ENCODE measurements around the gene ROBO1.

DNA sequence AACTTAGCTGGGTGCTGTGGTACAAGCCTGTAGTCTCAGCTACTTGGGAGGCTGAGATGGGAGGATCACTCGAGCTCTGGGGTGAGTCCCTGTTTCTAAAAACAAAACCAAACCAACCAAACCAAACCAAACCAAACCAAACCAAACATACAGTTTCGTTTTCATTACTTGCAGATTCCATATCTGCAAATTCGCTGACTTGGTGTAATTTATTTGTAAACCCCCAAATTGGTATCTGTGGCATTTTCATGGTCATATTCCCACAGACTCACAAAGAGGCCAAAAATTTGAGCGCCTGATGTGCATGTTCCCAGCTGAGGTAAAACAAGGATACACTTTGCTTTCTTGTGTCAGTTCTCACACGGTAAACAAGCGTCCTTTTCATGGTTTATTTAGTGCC lies 1138.3 kb downstream of the ROBO1 start:
- TF ChIP-seq, protein P1, sequence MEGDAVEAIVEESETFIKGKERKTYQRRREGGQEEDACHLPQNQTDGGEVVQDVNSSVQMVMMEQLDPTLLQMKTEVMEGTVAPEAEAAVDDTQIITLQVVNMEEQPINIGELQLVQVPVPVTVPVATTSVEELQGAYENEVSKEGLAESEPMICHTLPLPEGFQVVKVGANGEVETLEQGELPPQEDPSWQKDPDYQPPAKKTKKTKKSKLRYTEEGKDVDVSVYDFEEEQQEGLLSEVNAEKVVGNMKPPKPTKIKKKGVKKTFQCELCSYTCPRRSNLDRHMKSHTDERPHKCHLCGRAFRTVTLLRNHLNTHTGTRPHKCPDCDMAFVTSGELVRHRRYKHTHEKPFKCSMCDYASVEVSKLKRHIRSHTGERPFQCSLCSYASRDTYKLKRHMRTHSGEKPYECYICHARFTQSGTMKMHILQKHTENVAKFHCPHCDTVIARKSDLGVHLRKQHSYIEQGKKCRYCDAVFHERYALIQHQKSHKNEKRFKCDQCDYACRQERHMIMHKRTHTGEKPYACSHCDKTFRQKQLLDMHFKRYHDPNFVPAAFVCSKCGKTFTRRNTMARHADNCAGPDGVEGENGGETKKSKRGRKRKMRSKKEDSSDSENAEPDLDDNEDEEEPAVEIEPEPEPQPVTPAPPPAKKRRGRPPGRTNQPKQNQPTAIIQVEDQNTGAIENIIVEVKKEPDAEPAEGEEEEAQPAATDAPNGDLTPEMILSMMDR (conservative IDR thresholded peaks at IDR 0.05; ENCODE audit: low read depth, low read length): no peak
- TF ChIP-seq EZH2 (IDR thresholded peaks at IDR 0.05; ENCODE audit: low read length, unreplicated experiment) (no peak), EZH2phosphoT487 (IDR thresholded peaks at IDR 0.05; ENCODE audit: borderline replicate concordance, low read length) (no peak)

Data from PC-3 (cell line).